Measurements from ENCODE around the gene TMEM106A. TPM values are rescaled to one million over a fixed set of nuclear protein-coding genes. Genes with fewer than 3 reads are reported as not detected.

The TMEM106A gene
- total and polyA plus RNA-seq, 2 of the 13 experiments (the other 11 are each of a cell fraction or from before 2014, with no cell fraction given), result 16.9 to 35.9 TPM

DNA sequence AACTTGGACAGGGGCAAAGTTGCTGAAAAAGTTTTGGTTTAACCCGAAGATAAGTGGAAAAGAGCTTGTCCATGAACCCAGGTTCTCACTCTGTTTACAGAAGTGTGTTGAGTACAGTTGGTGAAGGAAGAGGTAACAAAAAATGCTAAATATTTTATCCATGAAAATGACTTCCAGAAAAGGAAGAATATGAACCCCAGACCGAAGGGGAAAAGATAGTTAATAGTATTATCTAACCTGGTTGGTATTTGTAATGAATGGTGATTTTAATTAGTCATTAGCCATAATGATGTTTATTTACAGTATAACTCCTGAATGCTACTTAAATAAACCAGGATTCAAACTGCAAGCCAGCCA lies 574 bp upstream of the TMEM106A start (continued):
- TF ChIP-seq, protein P1, sequence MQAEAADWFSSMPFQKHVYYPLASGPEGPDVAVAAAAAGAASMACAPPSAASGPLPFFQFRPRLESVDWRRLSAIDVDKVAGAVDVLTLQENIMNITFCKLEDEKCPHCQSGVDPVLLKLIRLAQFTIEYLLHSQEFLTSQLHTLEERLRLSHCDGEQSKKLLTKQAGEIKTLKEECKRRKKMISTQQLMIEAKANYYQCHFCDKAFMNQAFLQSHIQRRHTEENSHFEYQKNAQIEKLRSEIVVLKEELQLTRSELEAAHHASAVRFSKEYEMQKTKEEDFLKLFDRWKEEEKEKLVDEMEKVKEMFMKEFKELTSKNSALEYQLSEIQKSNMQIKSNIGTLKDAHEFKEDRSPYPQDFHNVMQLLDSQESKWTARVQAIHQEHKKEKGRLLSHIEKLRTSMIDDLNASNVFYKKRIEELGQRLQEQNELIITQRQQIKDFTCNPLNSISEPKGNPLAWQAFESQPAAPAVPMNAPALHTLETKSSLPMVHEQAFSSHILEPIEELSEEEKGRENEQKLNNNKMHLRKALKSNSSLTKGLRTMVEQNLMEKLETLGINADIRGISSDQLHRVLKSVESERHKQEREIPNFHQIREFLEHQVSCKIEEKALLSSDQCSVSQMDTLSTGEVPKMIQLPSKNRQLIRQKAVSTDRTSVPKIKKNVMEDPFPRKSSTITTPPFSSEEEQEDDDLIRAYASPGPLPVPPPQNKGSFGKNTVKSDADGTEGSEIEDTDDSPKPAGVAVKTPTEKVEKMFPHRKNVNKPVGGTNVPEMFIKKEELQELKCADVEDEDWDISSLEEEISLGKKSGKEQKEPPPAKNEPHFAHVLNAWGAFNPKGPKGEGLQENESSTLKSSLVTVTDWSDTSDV (CRISPR knock-in tag; IDR thresholded peaks at IDR 0.05), result no peak
- TF ChIP-seq TBX2 (CRISPR knock-in tag; IDR thresholded peaks at IDR 0.05; ENCODE audit: borderline replicate concordance), result no peak
- TF ChIP-seq, protein P2, sequence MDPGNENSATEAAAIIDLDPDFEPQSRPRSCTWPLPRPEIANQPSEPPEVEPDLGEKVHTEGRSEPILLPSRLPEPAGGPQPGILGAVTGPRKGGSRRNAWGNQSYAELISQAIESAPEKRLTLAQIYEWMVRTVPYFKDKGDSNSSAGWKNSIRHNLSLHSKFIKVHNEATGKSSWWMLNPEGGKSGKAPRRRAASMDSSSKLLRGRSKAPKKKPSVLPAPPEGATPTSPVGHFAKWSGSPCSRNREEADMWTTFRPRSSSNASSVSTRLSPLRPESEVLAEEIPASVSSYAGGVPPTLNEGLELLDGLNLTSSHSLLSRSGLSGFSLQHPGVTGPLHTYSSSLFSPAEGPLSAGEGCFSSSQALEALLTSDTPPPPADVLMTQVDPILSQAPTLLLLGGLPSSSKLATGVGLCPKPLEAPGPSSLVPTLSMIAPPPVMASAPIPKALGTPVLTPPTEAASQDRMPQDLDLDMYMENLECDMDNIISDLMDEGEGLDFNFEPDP (CRISPR knock-in tag; conservative IDR thresholded peaks at IDR 0.05), result no peak
- TF ChIP-seq, protein P3, sequence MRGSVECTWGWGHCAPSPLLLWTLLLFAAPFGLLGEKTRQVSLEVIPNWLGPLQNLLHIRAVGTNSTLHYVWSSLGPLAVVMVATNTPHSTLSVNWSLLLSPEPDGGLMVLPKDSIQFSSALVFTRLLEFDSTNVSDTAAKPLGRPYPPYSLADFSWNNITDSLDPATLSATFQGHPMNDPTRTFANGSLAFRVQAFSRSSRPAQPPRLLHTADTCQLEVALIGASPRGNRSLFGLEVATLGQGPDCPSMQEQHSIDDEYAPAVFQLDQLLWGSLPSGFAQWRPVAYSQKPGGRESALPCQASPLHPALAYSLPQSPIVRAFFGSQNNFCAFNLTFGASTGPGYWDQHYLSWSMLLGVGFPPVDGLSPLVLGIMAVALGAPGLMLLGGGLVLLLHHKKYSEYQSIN (CRISPR knock-in tag; IDR thresholded peaks at IDR 0.05; ENCODE audit: borderline replicate concordance), result no peak
- TF ChIP-seq, protein P4, sequence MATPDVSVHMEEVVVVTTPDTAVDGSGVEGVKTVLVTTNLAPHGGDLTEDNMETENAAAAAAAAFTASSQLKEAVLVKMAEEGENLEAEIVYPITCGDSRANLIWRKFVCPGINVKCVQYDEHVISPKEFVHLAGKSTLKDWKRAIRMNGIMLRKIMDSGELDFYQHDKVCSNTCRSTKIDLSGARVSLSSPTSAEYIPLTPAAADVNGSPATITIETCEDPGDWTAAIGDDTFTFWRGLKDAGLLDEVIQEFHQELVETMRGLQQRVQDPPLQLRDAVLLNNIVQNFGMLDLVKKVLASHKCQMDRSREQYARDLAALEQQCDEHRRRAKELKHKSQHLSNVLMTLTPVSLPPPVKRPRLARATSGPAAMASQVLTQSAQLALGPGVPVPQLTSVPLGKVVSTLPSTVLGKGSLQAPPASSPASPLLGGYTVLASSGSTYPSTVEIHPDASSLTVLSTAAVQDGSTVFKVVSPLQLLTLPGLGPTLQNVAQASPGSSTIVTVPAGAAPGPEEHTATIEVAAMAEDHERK (CRISPR knock-in tag; IDR thresholded peaks at IDR 0.05; ENCODE audit: low read depth), result 0 out of 2 replicates have a peak, but pooled peaks have one; percentile 30
- TF ChIP-seq ZNF460 (CRISPR knock-in tag; IDR thresholded peaks at IDR 0.05; ENCODE audit: borderline replicate concordance), result no peak
- no peak for TF ChIP-seq HNF4A (CRISPR knock-in tag; IDR thresholded peaks at IDR 0.05)
- no peak for TF ChIP-seq NFE2L1 (CRISPR knock-in tag; IDR thresholded peaks at IDR 0.05; ENCODE audit: borderline replicate concordance)
- TF ChIP-seq, protein P5, sequence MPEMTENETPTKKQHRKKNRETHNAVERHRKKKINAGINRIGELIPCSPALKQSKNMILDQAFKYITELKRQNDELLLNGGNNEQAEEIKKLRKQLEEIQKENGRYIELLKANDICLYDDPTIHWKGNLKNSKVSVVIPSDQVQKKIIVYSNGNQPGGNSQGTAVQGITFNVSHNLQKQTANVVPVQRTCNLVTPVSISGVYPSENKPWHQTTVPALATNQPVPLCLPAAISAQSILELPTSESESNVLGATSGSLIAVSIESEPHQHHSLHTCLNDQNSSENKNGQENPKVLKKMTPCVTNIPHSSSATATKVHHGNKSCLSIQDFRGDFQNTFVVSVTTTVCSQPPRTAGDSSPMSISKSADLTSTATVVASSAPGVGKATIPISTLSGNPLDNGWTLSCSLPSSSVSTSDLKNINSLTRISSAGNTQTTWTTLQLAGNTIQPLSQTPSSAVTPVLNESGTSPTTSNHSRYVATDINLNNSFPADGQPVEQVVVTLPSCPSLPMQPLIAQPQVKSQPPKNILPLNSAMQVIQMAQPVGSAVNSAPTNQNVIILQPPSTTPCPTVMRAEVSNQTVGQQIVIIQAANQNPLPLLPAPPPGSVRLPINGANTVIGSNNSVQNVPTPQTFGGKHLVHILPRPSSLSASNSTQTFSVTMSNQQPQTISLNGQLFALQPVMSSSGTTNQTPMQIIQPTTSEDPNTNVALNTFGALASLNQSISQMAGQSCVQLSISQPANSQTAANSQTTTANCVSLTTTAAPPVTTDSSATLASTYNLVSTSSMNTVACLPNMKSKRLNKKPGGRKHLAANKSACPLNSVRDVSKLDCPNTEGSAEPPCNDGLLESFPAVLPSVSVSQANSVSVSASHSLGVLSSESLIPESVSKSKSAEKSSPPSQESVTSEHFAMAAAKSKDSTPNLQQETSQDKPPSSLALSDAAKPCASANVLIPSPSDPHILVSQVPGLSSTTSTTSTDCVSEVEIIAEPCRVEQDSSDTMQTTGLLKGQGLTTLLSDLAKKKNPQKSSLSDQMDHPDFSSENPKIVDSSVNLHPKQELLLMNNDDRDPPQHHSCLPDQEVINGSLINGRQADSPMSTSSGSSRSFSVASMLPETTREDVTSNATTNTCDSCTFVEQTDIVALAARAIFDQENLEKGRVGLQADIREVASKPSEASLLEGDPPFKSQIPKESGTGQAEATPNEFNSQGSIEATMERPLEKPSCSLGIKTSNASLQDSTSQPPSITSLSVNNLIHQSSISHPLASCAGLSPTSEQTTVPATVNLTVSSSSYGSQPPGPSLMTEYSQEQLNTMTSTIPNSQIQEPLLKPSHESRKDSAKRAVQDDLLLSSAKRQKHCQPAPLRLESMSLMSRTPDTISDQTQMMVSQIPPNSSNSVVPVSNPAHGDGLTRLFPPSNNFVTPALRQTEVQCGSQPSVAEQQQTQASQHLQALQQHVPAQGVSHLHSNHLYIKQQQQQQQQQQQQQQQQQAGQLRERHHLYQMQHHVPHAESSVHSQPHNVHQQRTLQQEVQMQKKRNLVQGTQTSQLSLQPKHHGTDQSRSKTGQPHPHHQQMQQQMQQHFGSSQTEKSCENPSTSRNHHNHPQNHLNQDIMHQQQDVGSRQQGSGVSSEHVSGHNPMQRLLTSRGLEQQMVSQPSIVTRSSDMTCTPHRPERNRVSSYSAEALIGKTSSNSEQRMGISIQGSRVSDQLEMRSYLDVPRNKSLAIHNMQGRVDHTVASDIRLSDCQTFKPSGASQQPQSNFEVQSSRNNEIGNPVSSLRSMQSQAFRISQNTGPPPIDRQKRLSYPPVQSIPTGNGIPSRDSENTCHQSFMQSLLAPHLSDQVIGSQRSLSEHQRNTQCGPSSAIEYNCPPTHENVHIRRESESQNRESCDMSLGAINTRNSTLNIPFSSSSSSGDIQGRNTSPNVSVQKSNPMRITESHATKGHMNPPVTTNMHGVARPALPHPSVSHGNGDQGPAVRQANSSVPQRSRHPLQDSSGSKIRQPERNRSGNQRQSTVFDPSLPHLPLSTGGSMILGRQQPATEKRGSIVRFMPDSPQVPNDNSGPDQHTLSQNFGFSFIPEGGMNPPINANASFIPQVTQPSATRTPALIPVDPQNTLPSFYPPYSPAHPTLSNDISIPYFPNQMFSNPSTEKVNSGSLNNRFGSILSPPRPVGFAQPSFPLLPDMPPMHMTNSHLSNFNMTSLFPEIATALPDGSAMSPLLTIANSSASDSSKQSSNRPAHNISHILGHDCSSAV (CRISPR knock-in tag; IDR thresholded peaks at IDR 0.05; ENCODE audit: borderline replicate concordance), result no peak
- TF ChIP-seq PHF21A (CRISPR knock-in tag; IDR thresholded peaks at IDR 0.05), result peak; percentile 49
- no peak for TF ChIP-seq CBX5 (CRISPR knock-in tag; IDR thresholded peaks at IDR 0.05; ENCODE audit: borderline replicate concordance)
- TF ChIP-seq KAT8 (CRISPR knock-in tag; IDR thresholded peaks at IDR 0.05), result 0 out of 2 replicates have a peak, but pooled peaks have one; percentile 2
- TF ChIP-seq ZNF773 (CRISPR knock-in tag; IDR thresholded peaks at IDR 0.05; ENCODE audit: borderline replicate concordance), result no peak

Measured in HepG2 (cell line).